HFF-Myc (cell line): ENCODE measurements around the gene ASCC3.

Experiments
- DNase-seq: peaks from one replicate; pipeline ENCODE4 v3.0.0-alpha.2; 2011; ENCODE audit warnings: low read depth; ENCODE audit errors: extremely low read depth
- H3K4me3 ChIP-seq: replicated peaks from 2 replicates; pipeline ENCODE4 v1.5.1; 2011; ENCODE audit warnings: low read depth, mild to moderate bottlenecking, control low read depth, low read length
- TF ChIP-seq, protein P1 (sequence below): IDR thresholded peaks from 2 replicates; pipeline ENCODE4 v1.5.1; 2012; ENCODE audit warnings: mild to moderate bottlenecking, low read depth, low read length, control low read depth; ENCODE audit errors: missing control alignments

The ASCC3 gene

DNA sequence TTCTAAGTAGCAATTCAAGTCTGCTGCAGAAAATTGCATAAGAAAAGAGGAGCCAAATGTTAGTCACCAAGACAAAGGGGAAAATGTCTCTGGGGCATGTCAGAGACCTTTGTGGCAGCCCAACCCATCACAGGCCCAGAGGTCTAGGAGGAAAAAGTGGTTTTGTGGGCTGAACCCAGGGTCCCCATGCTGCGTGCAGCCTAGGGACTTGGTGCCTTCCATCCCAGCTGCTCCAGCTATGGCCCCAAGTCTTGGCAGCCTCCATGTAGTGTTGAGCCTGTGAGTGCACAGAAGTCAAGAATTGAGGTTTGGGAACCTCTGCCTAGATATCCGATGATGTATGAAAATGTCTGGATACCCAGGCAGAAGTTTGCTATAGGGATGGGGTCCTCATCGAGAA is 181.1 kb downstream of the ASCC3 start:
- no peak overlapping the region for H3K4me3 ChIP-seq
- TF ChIP-seq, protein P1, sequence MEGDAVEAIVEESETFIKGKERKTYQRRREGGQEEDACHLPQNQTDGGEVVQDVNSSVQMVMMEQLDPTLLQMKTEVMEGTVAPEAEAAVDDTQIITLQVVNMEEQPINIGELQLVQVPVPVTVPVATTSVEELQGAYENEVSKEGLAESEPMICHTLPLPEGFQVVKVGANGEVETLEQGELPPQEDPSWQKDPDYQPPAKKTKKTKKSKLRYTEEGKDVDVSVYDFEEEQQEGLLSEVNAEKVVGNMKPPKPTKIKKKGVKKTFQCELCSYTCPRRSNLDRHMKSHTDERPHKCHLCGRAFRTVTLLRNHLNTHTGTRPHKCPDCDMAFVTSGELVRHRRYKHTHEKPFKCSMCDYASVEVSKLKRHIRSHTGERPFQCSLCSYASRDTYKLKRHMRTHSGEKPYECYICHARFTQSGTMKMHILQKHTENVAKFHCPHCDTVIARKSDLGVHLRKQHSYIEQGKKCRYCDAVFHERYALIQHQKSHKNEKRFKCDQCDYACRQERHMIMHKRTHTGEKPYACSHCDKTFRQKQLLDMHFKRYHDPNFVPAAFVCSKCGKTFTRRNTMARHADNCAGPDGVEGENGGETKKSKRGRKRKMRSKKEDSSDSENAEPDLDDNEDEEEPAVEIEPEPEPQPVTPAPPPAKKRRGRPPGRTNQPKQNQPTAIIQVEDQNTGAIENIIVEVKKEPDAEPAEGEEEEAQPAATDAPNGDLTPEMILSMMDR, result no peak
- no peak for DNase-seq

DNA sequence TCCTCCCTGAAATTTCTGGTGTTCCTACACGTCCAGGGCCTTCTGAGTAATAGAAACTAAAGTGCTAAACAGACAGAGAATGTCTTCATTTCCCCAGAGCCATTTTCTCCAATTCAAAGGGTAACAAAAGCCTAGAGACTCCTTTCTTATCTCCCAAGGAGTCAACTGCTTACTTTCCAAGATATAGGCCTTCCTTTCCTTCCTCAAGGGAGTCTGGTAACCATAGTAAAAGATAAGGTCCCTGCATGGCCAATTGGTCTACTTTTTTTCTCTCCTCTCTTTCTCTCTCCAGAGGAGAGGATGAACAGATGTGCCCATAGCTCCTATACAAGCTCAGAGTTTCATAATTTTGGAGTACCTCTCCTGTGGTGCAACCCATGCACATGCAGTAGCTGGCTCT is 185.7 kb downstream of the ASCC3 start:
- DNase-seq, result no peak
- TF ChIP-seq, protein P1, result no peak
- no peak overlapping the region for H3K4me3 ChIP-seq

DNA sequence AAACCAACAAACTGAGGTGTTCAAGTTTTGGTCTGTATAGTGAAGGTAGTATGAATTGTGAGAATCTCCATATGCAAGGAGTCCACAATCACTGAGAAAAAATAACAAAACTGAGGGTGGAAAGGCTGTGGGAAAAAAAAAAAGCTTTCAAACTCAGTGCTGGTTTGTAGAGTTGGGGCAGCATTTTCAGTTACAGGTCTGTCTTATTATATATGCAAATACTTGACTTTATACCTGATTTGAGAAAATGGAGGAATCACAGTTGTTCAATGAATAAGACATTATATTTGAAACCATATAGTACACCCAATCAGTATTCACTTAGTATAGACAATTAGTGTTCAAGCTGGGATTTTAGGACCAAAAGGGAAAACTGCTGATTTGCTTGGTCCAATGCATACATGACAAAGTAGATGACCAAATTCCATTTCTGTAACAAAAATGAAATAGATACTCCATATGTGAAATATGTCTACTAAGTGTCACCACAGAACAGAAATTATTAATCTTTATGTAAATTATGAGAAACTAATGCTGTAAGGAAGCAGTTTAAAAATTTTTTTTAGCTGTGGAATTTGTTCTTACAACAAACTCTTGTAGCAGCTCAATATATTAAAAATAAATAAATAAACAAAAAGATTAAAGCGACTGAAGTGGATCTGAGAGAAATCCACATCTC is 187.7 kb downstream of the ASCC3 start:
- H3K4me3 ChIP-seq, result no peak overlapping the region
- TF ChIP-seq, protein P1, result no peak
- DNase-seq, result no peak

DNA sequence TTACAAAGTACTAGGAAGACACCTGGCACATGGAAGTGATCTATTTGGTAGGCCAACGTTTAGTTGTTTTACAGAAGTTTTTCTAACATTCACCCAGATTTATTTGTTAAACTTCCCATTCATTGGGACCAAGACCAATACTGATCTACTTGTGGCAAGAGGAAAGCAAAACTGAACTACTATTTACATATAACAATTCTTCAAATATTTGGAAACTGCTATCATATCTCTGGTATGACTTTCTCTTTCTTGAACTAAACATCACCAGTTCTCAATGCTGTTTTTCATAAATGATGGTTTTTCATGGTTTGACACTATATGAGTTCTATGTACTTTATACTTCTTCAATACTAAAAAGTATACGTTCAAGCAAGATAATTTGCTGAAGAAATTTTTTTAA is 189.2 kb downstream of the ASCC3 start:
- TF ChIP-seq, protein P1, result no peak
- DNase-seq, result no peak
- H3K4me3 ChIP-seq, result no peak overlapping the region

DNA sequence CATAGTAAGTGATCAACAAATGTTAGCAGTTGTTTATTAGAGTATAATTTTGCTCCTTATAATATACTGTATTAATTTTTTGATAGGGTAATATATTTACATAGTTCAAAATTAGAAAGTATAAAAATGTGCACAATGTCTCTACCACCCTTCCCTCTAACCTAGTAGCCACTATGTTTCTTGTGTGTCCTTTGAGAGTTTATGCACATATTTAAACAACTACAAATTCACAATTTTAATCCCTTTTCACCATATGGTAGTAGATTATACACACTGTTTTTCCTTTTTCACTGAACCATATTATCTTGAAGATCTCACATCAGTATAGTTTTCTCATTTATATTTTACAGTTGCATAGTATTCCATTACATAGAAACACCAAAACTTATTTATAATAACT is 194.9 kb downstream of the ASCC3 start:
- no peak for DNase-seq
- TF ChIP-seq, protein P1, result no peak
- H3K4me3 ChIP-seq, result no peak overlapping the region

DNA sequence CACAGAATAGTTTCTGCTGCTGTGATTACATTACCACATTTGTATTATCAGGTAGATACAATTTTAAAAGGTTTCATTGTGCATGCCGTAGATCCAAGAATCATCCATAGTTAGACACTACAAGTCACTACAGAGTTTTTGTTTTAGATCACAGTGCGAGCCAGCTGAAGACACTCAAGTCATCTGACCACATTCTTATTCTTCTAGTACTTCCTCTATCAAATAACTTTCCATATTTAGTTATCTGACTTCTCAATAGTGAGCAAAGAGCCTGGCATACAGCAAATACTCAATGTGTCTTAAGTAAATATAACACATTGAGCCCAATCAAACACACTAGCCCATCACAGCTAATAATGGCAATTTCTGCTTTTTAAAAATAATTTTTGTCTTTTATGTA is 195.4 kb downstream of the ASCC3 start:
- DNase-seq, result no peak
- H3K4me3 ChIP-seq, result no peak overlapping the region
- TF ChIP-seq, protein P1, result no peak

DNA sequence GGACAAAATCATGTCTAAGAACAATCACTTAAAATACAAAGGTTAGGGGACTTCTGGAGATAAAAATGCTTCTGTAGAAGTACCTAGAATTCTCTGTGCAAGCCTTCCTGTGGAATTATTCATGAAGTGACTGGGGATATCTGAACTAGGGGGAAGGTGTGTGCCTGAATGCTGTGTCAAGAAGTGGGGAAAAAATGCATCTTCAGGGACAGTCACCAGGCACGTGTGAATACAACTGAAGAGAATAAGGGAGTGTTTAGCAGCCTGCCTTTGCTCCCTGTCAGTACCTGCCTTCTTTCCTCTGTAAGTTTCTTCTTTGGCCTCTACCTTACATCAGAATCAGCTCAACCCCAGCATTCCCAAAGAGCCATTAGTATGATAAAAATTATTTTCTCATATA is 201.0 kb downstream of the ASCC3 start:
- DNase-seq, result no peak
- TF ChIP-seq, protein P1, result no peak
- H3K4me3 ChIP-seq, result no peak overlapping the region
